HCT116 (cell line): ENCODE measurements around the gene TSTD2. TPM values are rescaled to one million over a fixed set of nuclear protein-coding genes. Genes with fewer than 3 reads are reported as not detected.

Source experiments
- ATAC-seq: fragments of 200-7000 bp; cut with Tn5 transposase; 2 replicates; pipeline ENCODE4 v1.9.1; 2020; ENCODE audit warnings: mild to moderate bottlenecking, moderate library complexity
- BruUV-seq: library from RNA; stranded (reverse); fragments of 400-500 nt; replicated peaks from 2 replicates; lab custom pipeline; 2021; lab: Mats Ljungman, UMichigan
- CTCF ChIA-PET: fragments of 300-600 bp; sonication (Branson Sonifier 250); formaldehyde crosslinking; loops from one replicate; lab custom pipeline; 2021; ENCODE audit warnings: antibody characterized with exemption; lab: Charles Lee
- POLR2A ChIA-PET: fragments of 300-600, 350-600 bp; sonication (Branson Sonifier 250); formaldehyde crosslinking; loops from one replicate; lab custom pipeline; 2021; ENCODE audit warnings: antibody characterized with exemption; lab: Charles Lee
- RAD21 ChIA-PET, 2 experiments: fragments of 300-600 bp; sonication (Branson Sonifier 250); formaldehyde crosslinking; loops; one replicate each; lab custom pipeline; 2023; ENCODE audit warnings: low total read pairs in 2 of 2; ENCODE audit not compliant: uncharacterized antibody in 2 of 2, unreplicated experiment in 2 of 2, low non-redundant PET in 1 of 2; lab: Charles Lee
- DNase-seq: peaks from one replicate; pipeline ENCODE4 v3.0.0-alpha.2; 2010; ENCODE audit warnings: low read depth, low spot score
- H2AFZ ChIP-seq: fragments of 200-600 bp; shearing (Covaris generic), sonication (generic); 2 replicates; pipeline ENCODE4 v1.6.1; 2017; ENCODE audit warnings: low read depth, mixed run types, mixed read lengths, antibody characterized with exemption, low read length; ENCODE audit not compliant: poor library complexity, severe bottlenecking
- H3K27ac ChIP-seq: 2 replicates; pipeline ENCODE4 v1.5.1; 2012; ENCODE audit warnings: low read depth, low read length
- H3K27me3 ChIP-seq: fragments of 200-600 bp; sonication (generic); 2 replicates; pipeline ENCODE4 v1.6.1; 2016; ENCODE audit warnings: mixed run types, low read length, mixed read lengths; ENCODE audit not compliant: insufficient read depth
- H3K36me3 ChIP-seq, 2 experiments: fragments of 200-500 bp in 1 of 2; fragments of 200-600 bp in 1 of 2; sonication (Bioruptor generic) in 1 of 2; sonication (generic) in 1 of 2; 2 replicates each; pipeline versions ENCODE4 v1.5.1 to v1.6.1; 2014 to 2016; ENCODE audit warnings: low read length in 2 of 2, inconsistent platforms in 1 of 2, mixed read lengths in 1 of 2, mixed run types in 1 of 2; ENCODE audit not compliant: insufficient read depth in 2 of 2, control insufficient read depth in 1 of 2
- H3K4me1 ChIP-seq, 2 experiments: fragments of 200-600 bp in 1 of 2; sonication (generic) in 1 of 2; 2 replicates each; pipeline versions ENCODE4 v1.5.1 to v1.6.1; 2012 to 2017; ENCODE audit warnings: low read length in 2 of 2, inconsistent platforms in 1 of 2, mild to moderate bottlenecking in 1 of 2, mixed read lengths in 1 of 2, mixed run types in 1 of 2, moderate library complexity in 1 of 2; ENCODE audit not compliant: insufficient read depth in 2 of 2, control insufficient read depth in 1 of 2
- H3K4me2 ChIP-seq: fragments of 200-600 bp; sonication (generic); 2 replicates; pipeline ENCODE4 v1.6.1; 2017; ENCODE audit warnings: mixed run types, low read length, mixed read lengths
- H3K4me3 ChIP-seq, 2 experiments: fragments of 200-600 bp in 1 of 2; sonication (generic) in 1 of 2; replicated peaks in 1 of 2; 2 replicates each; pipeline ENCODE4 v1.5.1; 2011 to 2016; ENCODE audit warnings: low read length in 2 of 2, control low read depth in 1 of 2, low read depth in 1 of 2, mild to moderate bottlenecking in 1 of 2, mixed read lengths in 1 of 2, mixed run types in 1 of 2
- H3K79me2 ChIP-seq: fragments of 200-600 bp; sonication (generic); 2 replicates; pipeline ENCODE4 v1.6.1; 2017; ENCODE audit warnings: mild to moderate bottlenecking, mixed run types, low read length, moderate library complexity, mixed read lengths; ENCODE audit not compliant: insufficient read depth
- H3K9ac ChIP-seq: fragments of 200-600 bp; sonication (generic); 2 replicates; pipeline ENCODE4 v1.6.1; 2016; ENCODE audit warnings: low read length, mixed read lengths
- H3K9me2 ChIP-seq: fragments of 200-600 bp; sonication (generic), shearing (Covaris generic); 2 replicates; pipeline ENCODE4 v1.6.1; 2017; ENCODE audit warnings: mixed run types, mild to moderate bottlenecking, moderate library complexity; ENCODE audit not compliant: insufficient read depth
- H3K9me3 ChIP-seq, 2 experiments: fragments of 200-500 bp in 1 of 2; fragments of 200-600 bp in 1 of 2; sonication (Bioruptor generic) in 1 of 2; sonication (generic) in 1 of 2; 2 replicates each; pipeline ENCODE4 v1.6.1; 2014 to 2017; ENCODE audit warnings: low read length in 2 of 2, mixed read lengths in 2 of 2, inconsistent platforms in 1 of 2, low read depth in 1 of 2, mild to moderate bottlenecking in 1 of 2, mixed run types in 1 of 2, moderate library complexity in 1 of 2; ENCODE audit not compliant: control insufficient read depth in 1 of 2, insufficient read depth in 1 of 2
- H4K20me1 ChIP-seq: fragments of 200-600 bp; sonication (generic), shearing (Covaris generic); 2 replicates; pipeline ENCODE4 v1.6.1; 2017; ENCODE audit warnings: mixed run types, mild to moderate bottlenecking, moderate library complexity; ENCODE audit not compliant: insufficient read depth
- CBX3 ChIP-seq: IDR thresholded peaks from 2 replicates; pipeline ENCODE4 v1.6.1; 2012; ENCODE audit warnings: low read depth
- CEBPB ChIP-seq: IDR thresholded peaks from 2 replicates; pipeline ENCODE4 v1.6.1; 2012; ENCODE audit warnings: low read depth
- ELF1 ChIP-seq: IDR thresholded peaks from 2 replicates; pipeline ENCODE4 v1.6.1; 2012; ENCODE audit warnings: low read depth, borderline replicate concordance
- EZH2 ChIP-seq: fragments of 200-600 bp; sonication (generic); IDR thresholded peaks from 2 replicates; pipeline ENCODE4 v1.6.1; 2017; ENCODE audit warnings: antibody characterized with exemption, mixed run types
- EZH2phosphoT487 ChIP-seq: fragments of 200-600 bp; IDR thresholded peaks from 2 replicates; pipeline ENCODE4 v1.6.1; 2018; ENCODE audit warnings: antibody characterized with exemption, borderline replicate concordance
- FOSL1 ChIP-seq: IDR thresholded peaks from 2 replicates; pipeline ENCODE4 v1.6.1; 2012; ENCODE audit warnings: low read depth
- JUND ChIP-seq: IDR thresholded peaks from 2 replicates; pipeline ENCODE4 v1.6.1; 2012
- POLR2A ChIP-seq: IDR thresholded peaks from 2 replicates; pipeline ENCODE4 v1.7.0; 2011; ENCODE audit warnings: borderline replicate concordance; ENCODE audit not compliant: insufficient read depth, insufficient read length; ENCODE audit errors: extremely low read depth
- RAD21 ChIP-seq: IDR thresholded peaks from 2 replicates; pipeline ENCODE4 v1.6.1; 2012; ENCODE audit warnings: low read depth, mild to moderate bottlenecking
- SRF ChIP-seq: IDR thresholded peaks from 2 replicates; pipeline ENCODE4 v1.6.1; 2012; ENCODE audit warnings: low read depth
- YY1 ChIP-seq: IDR thresholded peaks from 2 replicates; pipeline ENCODE4 v1.6.1; 2011; ENCODE audit warnings: low read length, low read depth, moderate library complexity, mild to moderate bottlenecking; ENCODE audit not compliant: insufficient replicate concordance; ENCODE audit errors: extremely low read depth
- ZFX ChIP-seq: fragments of 450-650 bp; IDR thresholded peaks from 2 replicates; pipeline ENCODE4 v1.6.1; 2017
- ZNF274 ChIP-seq: fragments of 200-500 bp; sonication (Bioruptor generic); IDR thresholded peaks from 2 replicates; pipeline ENCODE4 v1.6.1; 2014; ENCODE audit warnings: mild to moderate bottlenecking, low read depth, low read length, inconsistent platforms
- intact Hi-C: fragments of 100-400 bp; cut with micrococcal nuclease; formaldehyde crosslinking; loops from 2 replicates; pipeline ENCODE4 v1.10.0; 2022
- total RNA-seq: library from RNA; stranded (reverse); gene quantifications from one replicate; pipeline ENCODE4 v1.2.1, GENCODE V29; 2021; ENCODE audit not compliant: unreplicated experiment
- TF ChIP-seq, protein P1 (sequence below), 3 experiments: fragments of 200-600 bp in 1 of 3; sonication (generic) in 1 of 3; IDR thresholded peaks in 2 of 3; conservative IDR thresholded peaks in 1 of 3; 2 replicates each; pipeline ENCODE4 v1.5.1; 2012 to 2017; ENCODE audit warnings: low read depth in 2 of 3, low read length in 2 of 3, antibody characterized with exemption in 1 of 3, borderline replicate concordance in 1 of 3, control low read depth in 1 of 3, mild to moderate bottlenecking in 1 of 3, mixed read lengths in 1 of 3, mixed run types in 1 of 3, moderate library complexity in 1 of 3; ENCODE audit not compliant: insufficient read depth in 1 of 3
- TF ChIP-seq, protein P2 (sequence below): IDR thresholded peaks from 2 replicates; pipeline ENCODE4 v1.6.1; 2012

Gene TSTD2
- total RNA-seq, 1 experiment from 2014 or later = 16.0 TPM

DNA sequence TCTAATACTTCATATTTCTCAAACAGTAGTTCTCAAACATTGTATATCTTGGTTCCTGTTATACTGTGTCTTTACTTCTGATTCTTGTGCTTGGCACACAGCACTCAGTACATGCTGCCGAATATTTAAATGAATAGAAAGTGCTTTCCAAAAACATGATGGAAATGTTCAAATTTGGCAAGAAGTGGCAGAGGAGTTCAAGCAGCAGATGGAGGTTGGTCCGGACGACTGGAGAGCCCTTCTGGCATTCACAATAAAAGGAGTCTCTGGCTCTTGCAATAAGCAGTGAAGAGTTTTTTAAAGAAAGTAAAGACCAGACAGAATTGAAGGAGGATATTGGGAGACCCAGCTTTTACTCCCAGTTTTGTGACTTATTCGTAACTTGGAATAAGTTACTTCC is 36.3 kb downstream of the TSTD2 start:
- no peaks in the 10 kb centered on the region for H3K27me3 ChIP-seq
- intact Hi-C loops = no loop called here
- no peak for ATAC-seq
- ChIA-PET CTCF (interaction anchor here (1.5 to 5.5 kb wide), 2 partner anchors 19 to 127 kb away, joined by 9 to 117 read pairs; no protein-coding TSS in a partner anchor), RAD21 (no interaction called here), POLR2A (no interaction called here)
- no peak for DNase-seq
- TF ChIP-seq, protein P1, sequence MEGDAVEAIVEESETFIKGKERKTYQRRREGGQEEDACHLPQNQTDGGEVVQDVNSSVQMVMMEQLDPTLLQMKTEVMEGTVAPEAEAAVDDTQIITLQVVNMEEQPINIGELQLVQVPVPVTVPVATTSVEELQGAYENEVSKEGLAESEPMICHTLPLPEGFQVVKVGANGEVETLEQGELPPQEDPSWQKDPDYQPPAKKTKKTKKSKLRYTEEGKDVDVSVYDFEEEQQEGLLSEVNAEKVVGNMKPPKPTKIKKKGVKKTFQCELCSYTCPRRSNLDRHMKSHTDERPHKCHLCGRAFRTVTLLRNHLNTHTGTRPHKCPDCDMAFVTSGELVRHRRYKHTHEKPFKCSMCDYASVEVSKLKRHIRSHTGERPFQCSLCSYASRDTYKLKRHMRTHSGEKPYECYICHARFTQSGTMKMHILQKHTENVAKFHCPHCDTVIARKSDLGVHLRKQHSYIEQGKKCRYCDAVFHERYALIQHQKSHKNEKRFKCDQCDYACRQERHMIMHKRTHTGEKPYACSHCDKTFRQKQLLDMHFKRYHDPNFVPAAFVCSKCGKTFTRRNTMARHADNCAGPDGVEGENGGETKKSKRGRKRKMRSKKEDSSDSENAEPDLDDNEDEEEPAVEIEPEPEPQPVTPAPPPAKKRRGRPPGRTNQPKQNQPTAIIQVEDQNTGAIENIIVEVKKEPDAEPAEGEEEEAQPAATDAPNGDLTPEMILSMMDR (IDR thresholded peaks at IDR 0.05 in 2 of 3, conservative IDR thresholded peaks at IDR 0.05 in 1 of 3; ENCODE audit: borderline replicate concordance in 1 of 3, insufficient read depth in 1 of 3, low read depth in 2 of 3, low read length in 2 of 3) = no peak
- TF ChIP-seq ZNF274 (no peak), ZFX (no peak), FOSL1 (no peak), ELF1 (no peak), RAD21 (no peak), POLR2A (no peak), YY1 (no peak), CBX3 (no peak), EZH2 (no peak), EZH2phosphoT487 (no peak), SRF (no peak), CEBPB (no peak), JUND (no peak)
- TF ChIP-seq, protein P2, sequence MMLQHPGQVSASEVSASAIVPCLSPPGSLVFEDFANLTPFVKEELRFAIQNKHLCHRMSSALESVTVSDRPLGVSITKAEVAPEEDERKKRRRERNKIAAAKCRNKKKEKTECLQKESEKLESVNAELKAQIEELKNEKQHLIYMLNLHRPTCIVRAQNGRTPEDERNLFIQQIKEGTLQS = no peak
- no TSS peak for BruUV-seq
- H3K9me2 ChIP-seq = no peaks in the 10 kb centered on the region
- H3K4me2 ChIP-seq = no peak overlapping the region
- peaks cover 0 to 3% of the 10 kb centered on the region in 2 experiments; a peak in 1 of 4 replicates for H3K4me1 ChIP-seq
- no peak overlapping the region for H3K27ac ChIP-seq
- no peak overlapping the region for H3K4me3 ChIP-seq
- no peaks in the 10 kb centered on the region for H3K9me3 ChIP-seq
- no peak overlapping the region for H2AFZ ChIP-seq
- H3K36me3 ChIP-seq = peaks cover 4 to 6% of the 10 kb centered on the region in 2 experiments; a peak in 2 of 4 replicates
- no peaks in the 10 kb centered on the region for H3K79me2 ChIP-seq
- no peak overlapping the region for H3K9ac ChIP-seq
- no peaks in the 10 kb centered on the region for H4K20me1 ChIP-seq
